NCI-H1105 treated with DMSO at 0.1 percent for 48 hours (cell line): Measurements from ENCODE around the gene VPS16.
"Not testable (repeated sequence)": the region's sequence is repeated elsewhere in the genome, so short reads cannot be mapped to it uniquely, and the experiment has no call there.

ENCODE experiments used
- DNase-seq: peaks from one replicate; lab custom pipeline; 2025; lab: John Stamatoyannopoulos, UW

VPS16 gene

GRCh38 chr20:2871661-2872458 is 31.3 kb downstream of the VPS16 start:
- no peak for DNase-seq

GRCh38 chr20:2872459-2873009 is 32.0 kb downstream of the VPS16 start:
- peak; percentile 41 for DNase-seq

DNA sequence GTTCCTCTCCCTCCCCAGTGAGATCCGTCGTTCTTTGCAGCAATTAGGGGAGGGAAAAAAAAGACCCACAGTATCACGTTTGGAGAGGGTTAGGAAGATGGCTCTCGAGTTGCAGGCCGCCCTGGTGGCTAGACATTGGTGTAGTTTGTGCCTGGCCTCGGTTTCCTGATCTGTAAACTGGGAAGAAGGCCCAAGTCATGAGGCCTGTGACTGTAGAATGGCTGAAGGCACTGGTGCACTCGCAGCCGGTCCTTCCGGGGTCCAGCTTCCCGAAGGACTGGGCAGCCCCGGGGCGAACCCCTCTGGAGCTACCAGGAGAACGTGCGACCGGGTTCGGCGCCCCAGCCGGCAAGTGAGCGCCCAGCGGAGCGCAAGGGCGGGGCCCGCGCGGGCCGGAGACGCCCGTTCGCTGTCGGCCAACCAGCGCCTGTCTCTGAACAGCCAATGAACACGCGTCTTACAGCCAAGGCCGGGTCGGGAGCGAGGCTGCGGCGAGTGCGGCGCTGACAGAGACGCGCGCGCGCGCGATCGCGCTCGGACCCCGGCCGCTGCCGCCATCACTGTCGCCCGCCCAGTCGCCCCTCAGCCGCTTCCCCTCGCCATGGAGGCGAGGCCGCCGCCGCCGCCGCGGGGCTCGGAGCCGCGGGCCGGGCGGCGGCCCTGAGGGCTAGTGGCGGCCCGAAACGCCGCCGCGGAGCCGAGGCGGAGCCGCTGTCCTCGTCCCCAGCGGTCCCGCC is 32.6 kb downstream of the VPS16 start, which contains the start of gene PTPRA:
Gene PTPRA, plus strand, starts transcription at position 472 of the 737 bp plus-strand sequence. CDS start 90,797 bp downstream, outside the sequence.
- peak; percentile 89 for DNase-seq

DNA sequence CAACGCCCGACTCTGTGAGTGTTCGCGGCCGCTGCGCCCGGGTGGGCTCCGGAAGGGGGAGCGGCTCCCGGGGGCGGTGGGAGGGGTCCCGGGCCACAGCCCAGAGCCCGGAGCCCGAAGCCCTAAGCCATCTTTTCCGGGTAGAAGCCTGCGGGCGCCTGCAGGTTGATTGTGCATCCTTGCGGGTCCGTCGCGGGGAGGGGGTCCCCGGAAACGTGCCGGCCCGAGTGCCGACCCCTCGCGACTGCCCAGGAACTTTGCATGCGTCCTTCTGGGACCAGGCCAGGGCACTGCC is 33.1 kb downstream of the VPS16 start:
- peak; percentile 43 for DNase-seq

DNA sequence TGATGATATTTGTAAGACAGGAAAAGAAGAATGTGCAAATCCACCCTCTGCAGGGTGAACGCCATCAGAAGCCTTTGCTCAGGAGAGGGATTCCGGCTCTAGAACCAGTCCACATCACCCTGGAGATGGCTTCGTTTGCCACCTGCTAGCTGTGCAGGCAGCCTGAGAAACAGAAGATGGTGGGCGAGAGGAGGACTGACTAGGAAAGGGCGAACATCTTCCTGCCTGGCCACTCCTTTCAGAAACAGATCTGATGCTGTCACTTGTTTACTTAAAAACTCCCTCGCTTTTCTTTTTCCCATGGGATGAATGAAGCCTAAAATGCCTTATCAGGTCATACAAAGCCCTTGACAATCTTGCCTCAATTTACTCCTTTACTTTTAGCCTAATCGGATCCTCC is 33.9 kb downstream of the VPS16 start:
- peak; percentile 19 for DNase-seq

DNA sequence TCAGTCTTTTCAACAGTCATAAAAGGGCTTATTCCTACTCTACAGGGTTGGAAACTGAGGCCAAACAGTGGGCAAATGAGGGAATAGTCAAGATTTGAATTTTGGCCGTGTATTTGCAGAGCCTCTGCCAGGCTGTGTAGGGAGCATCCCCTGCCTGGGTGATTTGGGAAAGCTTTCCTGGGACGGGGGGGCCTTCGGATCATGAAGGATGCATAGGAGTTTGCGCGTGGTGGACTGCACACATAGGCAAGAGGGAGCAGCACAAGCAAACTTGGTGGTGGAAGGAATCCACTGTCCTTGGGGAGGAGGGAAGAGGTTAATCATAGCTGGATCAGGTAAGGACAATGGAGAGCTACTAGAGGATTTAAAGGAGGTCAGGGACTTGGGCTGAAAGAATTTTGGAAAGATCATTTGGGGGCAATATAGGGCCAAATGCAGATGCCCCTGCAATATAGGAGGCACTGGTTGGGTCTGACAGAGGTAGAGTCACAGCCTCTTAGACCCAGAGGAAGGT is 35.2 kb downstream of the VPS16 start:
- DNase-seq = no peak

GRCh38 chr20:2878515-2878914 is 38.0 kb downstream of the VPS16 start:
- no peak for DNase-seq

- DNase-seq = no peak
These were observed 38.6 kb downstream of the VPS16 start for GRCh38 chr20:2879146-2879545.

GRCh38 chr20:2880650-2881049 is 40.1 kb downstream of the VPS16 start:
- DNase-seq = no peak

DNA sequence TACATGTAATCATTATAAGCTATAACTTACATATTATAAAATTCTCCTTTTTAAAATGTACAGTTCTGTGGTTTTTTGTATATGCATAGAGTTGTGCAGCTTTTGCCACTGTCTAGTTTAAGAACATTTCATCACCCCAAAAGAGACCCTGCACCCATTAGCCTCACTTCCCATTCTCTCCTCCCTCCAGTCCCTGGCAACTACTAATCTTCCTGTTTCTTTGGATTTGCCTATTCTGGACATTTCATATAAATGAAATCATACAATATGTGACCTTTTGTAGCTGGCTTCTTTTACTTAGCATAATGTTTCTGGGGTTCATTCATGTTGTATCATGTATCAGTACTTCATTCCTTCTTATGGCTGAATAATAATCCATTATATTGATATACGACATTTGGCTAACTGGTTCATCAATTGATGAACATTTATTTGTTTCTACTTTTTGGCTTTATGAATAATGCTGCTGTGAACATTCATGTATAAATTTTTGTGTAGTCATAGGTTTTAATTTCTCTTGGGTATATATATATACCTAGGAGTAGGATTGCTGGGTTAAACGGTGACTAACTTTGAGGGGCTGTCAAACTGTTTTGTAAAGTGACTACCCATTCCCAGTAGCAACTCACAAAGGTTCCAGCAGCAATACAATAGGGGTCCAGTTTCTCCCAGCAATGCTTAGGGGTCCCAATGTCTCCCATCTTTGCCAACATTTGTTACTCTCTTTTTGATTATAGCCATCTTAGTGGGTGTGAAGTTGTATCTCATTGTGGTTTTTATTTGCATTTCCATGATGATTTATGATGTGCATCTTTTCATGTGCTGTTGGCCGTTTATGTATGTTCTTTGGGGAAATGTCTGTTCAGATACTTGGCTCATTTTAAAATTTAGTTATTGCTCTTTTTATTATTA is 43.4 kb downstream of the VPS16 start:
- DNase-seq = no peak

DNA sequence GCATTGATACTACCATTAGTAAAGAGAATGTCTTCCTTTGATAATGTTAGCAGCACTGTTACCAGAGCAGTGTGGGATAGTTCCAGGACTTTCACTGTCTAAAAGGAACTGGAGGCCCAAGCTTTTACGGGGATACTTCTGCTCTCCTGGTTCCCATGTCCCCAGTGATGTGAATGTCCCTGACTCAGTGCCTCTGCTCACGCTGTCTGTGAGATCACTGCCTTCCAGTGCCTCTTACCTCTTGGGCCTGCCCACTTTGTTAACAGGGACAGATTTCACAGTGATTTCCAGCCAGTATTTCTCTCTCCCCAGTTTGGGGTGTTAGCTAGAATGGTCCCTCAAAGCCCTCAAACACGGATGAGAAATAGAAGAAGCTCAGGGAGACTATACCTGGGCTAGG is 47.2 kb downstream of the VPS16 start:
- no peak for DNase-seq

GRCh38 chr20:2888224-2888955 is 47.8 kb downstream of the VPS16 start:
- no peak for DNase-seq

DNA sequence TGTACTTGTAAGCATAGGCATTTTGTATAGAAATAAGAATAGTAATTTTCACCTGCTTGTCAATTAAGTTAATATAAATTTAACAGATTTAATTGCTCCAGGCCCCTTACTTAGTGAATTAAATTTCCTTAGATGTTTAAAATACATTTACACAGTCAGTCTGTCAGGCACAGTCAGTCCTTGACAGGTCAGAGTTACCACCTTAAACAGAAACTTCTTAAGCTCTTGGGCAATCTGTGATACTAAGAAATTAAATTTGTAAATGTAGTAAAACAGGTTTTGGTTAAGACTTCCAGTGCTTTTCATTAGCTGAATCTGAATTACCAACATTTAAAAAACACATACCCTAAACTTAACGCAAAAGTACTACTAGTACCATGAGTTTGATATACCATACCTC is 48.7 kb downstream of the VPS16 start:
- DNase-seq = no peak

- DNase-seq = no peak
These were observed 49.3 kb downstream of the VPS16 start for GRCh38 chr20:2889797-2890196.

GRCh38 chr20:2890742-2891141 is 50.2 kb downstream of the VPS16 start:
- no peak for DNase-seq

DNA sequence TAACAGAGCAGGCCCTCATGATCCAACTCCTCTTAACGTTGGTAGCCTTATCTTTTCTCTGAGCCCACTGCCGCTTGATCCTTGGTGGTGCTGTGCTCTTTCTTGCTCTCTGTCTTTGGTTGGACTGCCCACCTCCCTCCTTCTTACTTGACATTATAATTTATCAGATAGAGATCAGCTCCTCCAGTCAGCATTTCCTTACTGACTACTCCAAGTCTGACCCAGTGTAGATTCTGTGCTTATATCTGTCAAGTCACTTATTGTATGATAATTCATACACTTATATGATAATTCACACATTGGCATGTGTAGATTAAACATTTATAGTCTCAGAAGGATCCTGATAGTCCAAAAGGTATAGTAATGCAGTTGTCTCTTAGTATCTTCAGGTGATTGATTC is 50.8 kb downstream of the VPS16 start:
- no peak for DNase-seq

DNA sequence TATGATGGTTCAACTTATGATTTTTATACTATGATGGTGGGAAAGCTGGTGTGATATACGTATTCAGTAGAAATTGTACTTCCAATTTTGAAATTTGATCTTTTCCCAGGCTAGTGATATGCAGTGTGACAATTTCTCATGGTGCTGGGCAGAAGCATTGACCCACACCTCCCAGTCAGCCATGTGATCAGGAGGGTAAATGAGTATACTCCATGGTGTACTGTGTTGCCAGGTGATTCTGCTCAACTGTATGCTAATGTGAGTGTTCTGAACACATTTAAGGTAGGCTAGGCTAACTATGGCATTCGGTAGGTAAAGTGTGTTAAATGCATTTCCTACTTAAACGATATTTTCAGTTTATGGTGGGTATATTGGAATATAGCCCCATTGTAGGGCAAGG is 51.8 kb downstream of the VPS16 start:
- DNase-seq = no peak

DNA sequence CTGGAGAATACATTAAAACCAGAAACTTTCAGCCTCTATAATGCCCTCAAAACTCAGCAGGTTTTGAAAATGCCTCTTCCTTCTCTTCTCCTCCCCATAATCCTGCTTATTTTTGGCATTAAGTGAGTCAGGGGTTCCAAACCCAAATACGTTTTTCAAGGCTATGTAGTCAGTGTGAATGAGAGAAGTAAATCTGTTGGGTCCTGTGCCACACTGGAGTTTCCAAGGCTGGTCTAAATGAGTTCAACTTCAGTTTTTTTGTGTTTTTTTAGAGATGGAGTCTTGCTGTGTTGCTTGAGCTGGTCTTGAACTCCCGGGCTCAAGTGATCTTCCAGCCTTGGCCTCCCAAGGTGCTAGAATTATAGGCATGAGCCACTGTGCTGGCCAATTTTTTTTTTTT is 53.7 kb downstream of the VPS16 start:
- DNase-seq = no peak

GRCh38 chr20:2895154-2895553 is 54.6 kb downstream of the VPS16 start:
- not testable (repeated sequence) for DNase-seq

- DNase-seq = no peak
These were observed 58.7 kb downstream of the VPS16 start for GRCh38 chr20:2899243-2899642.
